GM18858 (cell line): ENCODE measurements around the gene ABCC8.
"Not testable (repeated sequence)": the region's sequence is repeated elsewhere in the genome, so short reads cannot be mapped to it uniquely, and the experiment has no call there.

Experiments
- ATAC-seq: cut with Tn5 transposase; IDR thresholded peaks from one replicate; pipeline ENCODE4 v1.9.1; 2021; ENCODE audit not compliant: unreplicated experiment

The ABCC8 gene

GRCh38 chr11:17432002-17432401 lies 44.6 kb downstream of the ABCC8 start:
- ATAC-seq, result no peak

- ATAC-seq, result no peak
These were observed 45.5 kb downstream of the ABCC8 start for GRCh38 chr11:17431139-17431538.

- no peak for ATAC-seq
These were observed 46.0 kb downstream of the ABCC8 start for GRCh38 chr11:17430616-17431015.

GRCh38 chr11:17428925-17429324 lies 47.7 kb downstream of the ABCC8 start:
- ATAC-seq, result no peak

GRCh38 chr11:17428261-17428660 lies 48.4 kb downstream of the ABCC8 start:
- ATAC-seq, result no peak

GRCh38 chr11:17426233-17426632 lies 50.4 kb downstream of the ABCC8 start:
- ATAC-seq, result not testable (repeated sequence)

GRCh38 chr11:17423533-17424310 lies 52.9 kb downstream of the ABCC8 start:
- no peak for ATAC-seq

- no peak for ATAC-seq
These were observed 54.9 kb downstream of the ABCC8 start for GRCh38 chr11:17421781-17422180.

- no peak for ATAC-seq
These were observed 58.1 kb downstream of the ABCC8 start for GRCh38 chr11:17418444-17419081.

- ATAC-seq, result no peak
These were observed 60.2 kb downstream of the ABCC8 start for GRCh38 chr11:17416492-17416891.

GRCh38 chr11:17415523-17416104 lies 61.0 kb downstream of the ABCC8 start:
- no peak for ATAC-seq

- ATAC-seq, result no peak
These were observed 61.7 kb downstream of the ABCC8 start for GRCh38 chr11:17414992-17415391.

GRCh38 chr11:17414317-17414737 lies 62.3 kb downstream of the ABCC8 start:
- no peak for ATAC-seq

- ATAC-seq, result no peak
These were observed 63.0 kb downstream of the ABCC8 start for GRCh38 chr11:17413414-17414316.

GRCh38 chr11:17412488-17413180 lies 64.0 kb downstream of the ABCC8 start:
- no peak for ATAC-seq

GRCh38 chr11:17411418-17411817 lies 65.2 kb downstream of the ABCC8 start:
- no peak for ATAC-seq

- no peak for ATAC-seq
These were observed 65.9 kb downstream of the ABCC8 start for GRCh38 chr11:17410606-17411379.

- no peak for ATAC-seq
These were observed 68.0 kb downstream of the ABCC8 start for GRCh38 chr11:17408641-17409040.

- no peak for ATAC-seq
These were observed 68.6 kb downstream of the ABCC8 start for GRCh38 chr11:17408026-17408425.

GRCh38 chr11:17407575-17407974 lies 69.1 kb downstream of the ABCC8 start:
- ATAC-seq, result no peak
